ENCODE data around the gene AFAP1L1.
A peak's percentile ranks its signal among the peaks of the same experiment; 100 is the strongest.
"Not testable (repeated sequence)": the region's sequence is repeated elsewhere in the genome, so short reads cannot be mapped to it uniquely, and the experiment has no call there.

AFAP1L1 gene

GRCh38 chr5:149262315-149262714 is 9.3 kb upstream of the AFAP1L1 start:
- no peak for DNase-seq

GRCh38 chr5:149264439-149265067 is 7.1 kb upstream of the AFAP1L1 start:
- DNase-seq = no peak

DNA sequence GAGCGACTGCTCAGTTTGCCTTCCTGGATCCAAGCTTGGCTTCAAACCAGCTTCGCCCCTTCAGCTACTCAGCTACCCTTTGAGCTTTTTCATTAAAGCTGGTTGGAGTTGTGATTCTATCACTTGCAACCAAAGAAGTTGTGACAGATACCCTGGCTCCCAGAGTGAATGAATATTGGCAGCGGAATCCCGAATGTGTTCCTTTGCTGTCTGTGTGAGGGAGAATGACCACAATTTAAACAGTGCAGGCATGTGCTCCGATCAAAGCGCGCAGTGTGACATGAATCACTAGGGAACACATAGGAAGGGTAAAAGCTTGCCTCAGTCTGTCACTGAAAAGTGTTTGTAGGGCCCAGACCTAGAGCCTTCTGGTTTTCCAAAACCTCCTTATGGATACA is 6.6 kb upstream of the AFAP1L1 start:
- DNase-seq = no peak

GRCh38 chr5:149265597-149265996 is 6.1 kb upstream of the AFAP1L1 start:
- DNase-seq = peak; percentile 55

- no peak for DNase-seq
Observed at GRCh38 chr5:149267241-149267973, 4.3 kb upstream of the AFAP1L1 start.

DNA sequence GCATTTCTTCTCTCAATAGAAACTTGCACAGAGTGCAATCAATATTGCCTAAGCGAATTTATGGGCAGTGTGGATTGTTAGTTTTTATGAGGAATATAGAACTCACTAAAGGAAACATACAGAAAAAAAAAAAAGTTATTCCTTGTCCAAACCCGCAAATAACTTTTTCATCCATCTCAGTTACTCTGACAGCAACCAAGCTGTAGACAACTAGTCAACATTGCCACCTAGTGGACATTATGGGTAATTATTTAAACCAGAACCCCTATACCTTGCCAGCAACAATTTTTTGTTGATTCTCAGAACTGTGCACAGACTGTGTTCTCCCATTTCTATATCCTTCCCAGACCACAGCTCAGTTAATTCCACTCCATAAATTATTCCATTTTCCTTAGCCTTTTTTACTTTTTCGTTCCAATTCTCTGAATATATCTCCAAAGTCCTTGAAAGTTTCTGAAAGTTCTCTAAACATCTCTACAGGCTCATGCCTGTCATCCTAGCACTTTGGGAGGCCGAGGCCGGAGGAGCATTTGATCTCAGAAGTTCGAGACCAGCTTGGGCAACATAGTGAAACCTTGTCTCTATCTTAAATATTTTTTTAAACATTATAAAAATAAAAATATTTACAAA is 2.6 kb upstream of the AFAP1L1 start:
- peak; percentile 65 for DNase-seq

- no peak for DNase-seq
Observed at GRCh38 chr5:149271195-149271715, 404 bp upstream of the AFAP1L1 start.

DNA sequence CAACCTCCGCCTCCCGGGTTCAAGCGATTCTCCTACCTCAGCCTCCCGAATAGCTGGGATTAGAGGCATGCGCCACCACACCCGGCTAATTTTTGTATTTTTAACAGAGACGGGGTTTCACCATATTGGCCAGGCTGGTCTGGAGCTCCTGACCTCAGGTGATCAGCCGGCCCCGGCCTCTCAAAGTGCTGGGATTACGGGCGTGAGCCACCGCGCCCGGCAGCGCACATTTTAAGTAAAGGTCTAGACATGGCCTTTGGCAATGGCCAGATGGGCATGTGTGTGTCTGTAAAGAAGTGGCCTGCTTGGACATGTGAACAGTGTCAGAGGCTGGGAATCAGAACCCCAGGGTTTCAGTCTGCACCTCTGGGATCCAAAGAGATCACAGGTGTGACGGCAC is 1.1 kb downstream of the AFAP1L1 start:
- not testable (repeated sequence) for DNase-seq

DNA sequence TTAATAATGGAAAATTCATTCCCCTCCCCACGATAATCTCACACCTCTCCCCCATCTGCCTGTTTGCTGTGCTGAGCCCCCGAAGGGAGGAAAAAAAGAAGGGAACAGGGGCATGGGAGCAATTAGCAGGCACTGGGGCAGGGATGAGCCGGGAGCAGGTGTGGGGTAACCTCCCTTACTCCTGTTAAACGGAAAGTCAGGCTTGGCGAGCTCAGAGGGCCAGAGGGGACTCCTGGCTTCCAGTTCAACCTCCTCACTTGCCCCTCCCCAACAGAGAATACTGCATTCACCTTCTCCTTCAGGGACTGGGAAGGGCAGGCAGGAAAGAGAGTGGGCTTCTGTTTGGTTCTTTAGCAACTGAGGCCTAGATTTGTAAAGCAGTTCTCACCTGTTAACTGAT is 1.6 kb downstream of the AFAP1L1 start:
- no peak for DNase-seq

GRCh38 chr5:149273950-149274349 is 2.3 kb downstream of the AFAP1L1 start:
- no peak for DNase-seq

- peak; percentile 20 for DNase-seq
Observed at GRCh38 chr5:149274939-149275338, 3.3 kb downstream of the AFAP1L1 start.

- DNase-seq = no peak
Observed at GRCh38 chr5:149277801-149278200, 6.1 kb downstream of the AFAP1L1 start.

DNA sequence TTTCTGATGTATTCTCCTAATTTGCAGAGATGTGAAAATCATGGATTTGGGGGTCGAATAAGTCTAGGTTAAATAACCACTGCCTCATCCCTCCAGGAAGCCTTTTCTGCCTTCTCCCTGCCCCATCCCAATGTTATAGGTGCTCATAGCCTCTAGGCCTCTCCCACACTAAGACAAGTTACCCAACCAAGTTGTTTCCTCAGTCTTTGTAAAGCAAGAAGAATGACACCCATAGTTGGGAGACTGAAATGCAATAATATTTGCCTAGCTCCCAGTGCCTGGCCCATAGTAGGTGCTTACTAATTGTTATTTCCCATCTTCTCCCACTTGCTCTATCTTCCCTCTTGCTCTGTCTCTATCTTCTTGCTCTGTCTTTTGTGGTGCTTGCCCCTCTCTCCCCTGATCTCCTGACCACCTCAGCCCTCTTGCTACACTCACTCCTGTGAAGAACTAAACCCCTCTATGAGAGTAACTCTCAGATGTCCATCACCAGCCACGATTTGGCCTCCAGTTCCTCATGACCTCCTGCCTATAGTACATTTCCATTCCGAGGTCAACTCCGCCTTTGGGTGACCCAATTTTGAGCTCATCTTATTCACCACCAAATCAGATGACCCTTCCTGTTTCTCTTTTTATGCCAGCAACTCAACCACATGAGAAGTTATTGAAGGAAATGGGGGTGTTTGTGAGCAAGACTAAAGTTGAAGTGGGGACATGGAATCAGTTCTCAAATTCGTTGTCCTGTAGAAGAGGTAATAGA is 7.0 kb downstream of the AFAP1L1 start:
- DNase-seq = no peak

- DNase-seq = no peak
Observed at GRCh38 chr5:149279661-149280060, 8.0 kb downstream of the AFAP1L1 start.

GRCh38 chr5:149280124-149280523 is 8.5 kb downstream of the AFAP1L1 start:
- no peak for DNase-seq

DNA sequence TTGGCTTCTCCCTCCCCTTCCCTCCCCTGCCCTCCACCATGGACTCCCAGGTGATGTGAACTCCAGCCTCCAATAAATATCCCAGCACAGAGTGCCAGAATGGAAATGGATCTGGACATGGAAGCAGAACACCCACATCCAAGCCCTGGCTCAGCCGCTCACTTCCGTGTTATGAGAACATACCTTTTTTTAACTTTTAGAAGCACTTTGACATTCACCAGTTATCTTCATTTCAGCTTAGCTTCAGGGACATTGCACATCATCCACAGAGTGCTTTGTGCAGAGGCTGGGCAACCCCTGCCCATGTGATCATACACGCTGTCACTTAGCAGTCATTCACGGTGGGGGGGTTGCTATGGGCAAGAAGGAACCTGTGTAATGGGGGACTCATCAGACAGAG is 9.1 kb downstream of the AFAP1L1 start:
- no peak for DNase-seq

DNA sequence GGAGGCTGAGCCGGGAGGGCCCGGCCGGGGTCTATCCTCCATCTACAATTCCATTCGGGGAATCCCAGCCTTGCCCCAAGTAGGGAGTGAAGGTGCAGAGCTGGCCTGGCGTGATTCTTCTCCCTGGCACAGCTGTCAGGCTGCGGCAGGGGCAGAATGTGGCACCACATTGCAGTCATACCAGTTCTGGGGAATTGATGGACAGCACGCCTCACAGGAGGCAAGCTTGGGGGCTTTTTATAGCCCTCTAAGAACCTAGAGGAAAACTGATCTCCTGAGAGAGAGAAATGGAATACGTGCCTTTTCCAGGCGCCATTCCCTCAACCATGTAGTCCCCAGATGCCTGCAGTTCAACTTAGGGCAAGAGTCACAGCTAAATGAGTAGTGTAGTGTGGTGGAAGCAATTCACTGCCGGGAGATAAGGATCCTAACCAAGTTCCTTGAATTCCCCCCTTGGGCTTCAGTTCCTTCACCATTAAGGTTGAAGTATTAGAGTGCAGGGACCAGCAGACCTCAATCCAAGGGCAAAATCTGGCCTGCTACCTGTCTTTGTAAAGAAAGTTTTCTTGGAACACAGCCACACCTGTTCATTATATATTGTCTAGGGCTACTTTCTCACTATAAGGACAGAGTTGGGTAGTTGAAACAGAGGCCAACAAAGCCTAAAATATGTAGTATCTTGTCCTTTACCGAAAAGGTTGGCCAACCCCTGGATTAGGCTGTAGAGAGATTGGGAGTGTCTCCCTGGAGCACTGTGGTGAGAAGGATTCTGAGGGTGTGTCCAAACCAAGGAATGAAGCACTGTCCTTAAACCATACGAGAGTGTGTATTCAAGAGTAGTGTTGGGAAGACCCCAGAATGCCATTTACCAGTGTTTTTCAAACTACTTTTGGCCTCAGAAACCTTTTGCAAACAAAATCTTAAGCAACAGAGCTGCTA is 10.6 kb downstream of the AFAP1L1 start:
- no peak for DNase-seq

- DNase-seq = no peak
Observed at GRCh38 chr5:149282966-149283332, 11.3 kb downstream of the AFAP1L1 start.

- peak; percentile 12 for DNase-seq
Observed at GRCh38 chr5:149283626-149284480, 12.2 kb downstream of the AFAP1L1 start.

- DNase-seq = peak; percentile 51
Observed at GRCh38 chr5:149284501-149284900, 12.8 kb downstream of the AFAP1L1 start.

- DNase-seq = no peak
Observed at GRCh38 chr5:149285153-149285552, 13.5 kb downstream of the AFAP1L1 start.

Measured in fibroblast of skin of right biceps (primary cell).